Nephron (organoid): Measurements from ENCODE around the gene ABR.

Experiments used
- H3K27ac Mint-ChIP-seq, 3 experiments: 2 replicates each; pipeline ENCODE4 v1.8.0; 2020; ENCODE audit warnings: mixed read lengths in 3 of 3, mild to moderate bottlenecking in 2 of 3, moderate library complexity in 1 of 3
- H3K27me3 Mint-ChIP-seq: 2 replicates; pipeline ENCODE4 v1.8.0; 2021; ENCODE audit warnings: low read depth, mild to moderate bottlenecking, moderate library complexity, mixed read lengths
- H3K36me3 Mint-ChIP-seq: 2 replicates; pipeline ENCODE4 v1.8.0; 2020; ENCODE audit warnings: low read depth, mixed read lengths
- H3K4me1 Mint-ChIP-seq: 2 replicates; pipeline ENCODE4 v1.8.0; 2020; ENCODE audit warnings: mixed read lengths
- H3K4me3 Mint-ChIP-seq, 3 experiments: 2 replicates each; pipeline ENCODE4 v1.8.0; 2020; ENCODE audit warnings: mild to moderate bottlenecking in 3 of 3, mixed read lengths in 3 of 3, moderate library complexity in 2 of 3
- H3K9me3 Mint-ChIP-seq: 2 replicates; pipeline ENCODE4 v1.8.0; 2020; ENCODE audit warnings: mixed read lengths
- TF ChIP-seq, protein P1 (sequence below), 3 experiments: fragments of 200-600 bp; sonication (generic); IDR thresholded peaks; one replicate each; pipeline ENCODE4 v1.5.0; 2021; ENCODE audit warnings: antibody characterized with exemption in 3 of 3; ENCODE audit not compliant: unreplicated experiment in 3 of 3

Gene ABR

DNA sequence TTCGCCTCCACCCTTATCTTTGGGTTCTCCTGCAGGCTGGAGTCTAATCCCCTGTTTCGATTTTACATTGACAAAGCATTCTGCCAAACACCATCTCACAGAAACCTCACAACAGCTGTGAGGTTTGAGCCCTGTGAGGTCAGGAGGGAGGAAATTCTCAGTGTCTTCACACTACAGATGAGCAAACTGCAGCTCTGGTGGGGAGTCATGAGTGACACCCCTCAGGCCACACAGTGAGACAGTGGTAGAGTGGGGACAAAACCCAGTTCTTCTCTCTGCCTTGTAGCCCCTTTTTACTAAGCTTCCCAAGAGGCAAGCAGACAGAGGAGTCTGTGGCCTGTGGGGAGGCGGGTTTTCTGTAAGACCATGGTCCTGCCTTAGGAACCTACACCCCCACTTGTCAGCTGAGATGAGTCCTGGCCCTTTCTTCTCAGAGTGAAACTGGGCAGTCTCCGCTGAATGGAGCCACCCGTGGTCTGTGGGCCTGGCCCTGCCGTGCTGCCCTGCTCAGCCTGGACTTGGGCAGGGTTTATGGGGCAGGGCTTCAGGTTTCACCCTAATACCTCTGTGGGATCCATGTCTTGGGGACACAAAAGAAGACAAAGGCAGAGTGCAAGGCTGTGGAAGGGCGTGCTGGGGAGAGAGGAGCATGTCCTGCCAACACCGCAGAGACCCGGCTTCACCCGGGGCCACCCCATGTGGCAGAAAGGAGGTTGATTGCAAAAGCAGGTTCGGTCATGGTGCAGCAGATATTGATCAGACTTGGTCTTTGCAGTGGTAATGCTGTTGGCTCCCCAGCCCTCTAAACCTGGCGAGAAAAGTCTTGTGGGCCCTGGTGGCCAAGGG, 59.0 kb downstream of the ABR start:
- H3K4me1 Mint-ChIP-seq = peaks cover 14% of the 10 kb centered on the region
- H3K36me3 Mint-ChIP-seq = peaks cover 5% of the 10 kb centered on the region
- no peak overlapping the region for H3K27ac Mint-ChIP-seq
- no peak overlapping the region for H3K4me3 Mint-ChIP-seq
- no peaks in the 10 kb centered on the region for H3K9me3 Mint-ChIP-seq
- H3K27me3 Mint-ChIP-seq = peaks cover 12% of the 10 kb centered on the region
- TF ChIP-seq, protein P1, sequence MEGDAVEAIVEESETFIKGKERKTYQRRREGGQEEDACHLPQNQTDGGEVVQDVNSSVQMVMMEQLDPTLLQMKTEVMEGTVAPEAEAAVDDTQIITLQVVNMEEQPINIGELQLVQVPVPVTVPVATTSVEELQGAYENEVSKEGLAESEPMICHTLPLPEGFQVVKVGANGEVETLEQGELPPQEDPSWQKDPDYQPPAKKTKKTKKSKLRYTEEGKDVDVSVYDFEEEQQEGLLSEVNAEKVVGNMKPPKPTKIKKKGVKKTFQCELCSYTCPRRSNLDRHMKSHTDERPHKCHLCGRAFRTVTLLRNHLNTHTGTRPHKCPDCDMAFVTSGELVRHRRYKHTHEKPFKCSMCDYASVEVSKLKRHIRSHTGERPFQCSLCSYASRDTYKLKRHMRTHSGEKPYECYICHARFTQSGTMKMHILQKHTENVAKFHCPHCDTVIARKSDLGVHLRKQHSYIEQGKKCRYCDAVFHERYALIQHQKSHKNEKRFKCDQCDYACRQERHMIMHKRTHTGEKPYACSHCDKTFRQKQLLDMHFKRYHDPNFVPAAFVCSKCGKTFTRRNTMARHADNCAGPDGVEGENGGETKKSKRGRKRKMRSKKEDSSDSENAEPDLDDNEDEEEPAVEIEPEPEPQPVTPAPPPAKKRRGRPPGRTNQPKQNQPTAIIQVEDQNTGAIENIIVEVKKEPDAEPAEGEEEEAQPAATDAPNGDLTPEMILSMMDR (IDR thresholded peaks at IDR 0.05; ENCODE audit: unreplicated experiment in 3 of 3) = no peak

DNA sequence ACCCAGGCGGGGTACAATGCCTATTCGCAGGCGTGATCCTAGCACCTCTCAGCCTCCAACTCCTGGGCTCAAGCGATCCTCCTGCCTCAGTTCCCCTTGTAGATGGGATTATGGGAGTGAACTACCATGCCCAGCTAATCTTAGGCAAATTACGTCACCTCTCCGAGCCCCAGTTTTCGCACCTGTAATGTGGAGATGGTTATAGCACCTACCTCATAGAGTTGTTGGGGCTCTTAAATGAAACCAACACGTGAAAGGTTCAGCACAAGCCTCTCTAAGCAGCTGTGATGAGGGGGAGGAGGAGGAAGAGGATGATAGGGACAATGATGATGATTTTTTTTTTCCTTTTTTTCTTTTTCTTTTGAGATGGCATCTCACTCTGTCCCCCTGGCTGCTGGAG, 59.9 kb downstream of the ABR start:
- Mint-ChIP-seq H3K36me3 (peaks cover 5% of the 10 kb centered on the region), H3K4me3 (no peak overlapping the region)

DNA sequence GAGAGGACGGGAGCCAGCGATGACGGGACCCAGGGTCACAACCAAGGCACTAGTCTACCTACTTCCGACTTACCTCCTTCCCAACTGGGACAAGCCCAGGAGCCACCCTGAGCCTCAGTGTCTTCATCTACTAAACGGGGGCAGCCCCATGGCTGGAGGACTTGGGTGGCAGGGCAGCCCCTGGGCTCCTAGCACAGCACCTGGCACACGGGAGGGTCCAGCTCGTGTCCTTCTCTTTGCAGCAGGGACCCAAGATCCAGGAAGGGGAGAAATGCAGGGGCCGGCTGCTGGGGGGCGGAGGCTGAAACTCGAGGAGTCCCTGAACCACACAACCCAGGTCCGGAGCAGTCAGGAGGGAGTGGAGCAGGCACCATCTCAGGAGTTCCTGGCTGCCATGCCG, 63.2 kb downstream of the ABR start:
- TF ChIP-seq, protein P1 (IDR thresholded peaks at IDR 0.05; ENCODE audit: unreplicated experiment in 3 of 3) = no peak
- Mint-ChIP-seq H3K36me3 (peaks cover 5% of the 10 kb centered on the region), H3K27me3 (no peaks in the 10 kb centered on the region), H3K4me3 (no peak overlapping the region), H3K4me1 (peaks cover 13% of the 10 kb centered on the region), H3K9me3 (no peaks in the 10 kb centered on the region), H3K27ac (no peak overlapping the region)

More for the DNA sequence above, 59.9 kb downstream of the ABR start:
- TF ChIP-seq, protein P1 (IDR thresholded peaks at IDR 0.05; ENCODE audit: unreplicated experiment in 3 of 3) = no peak
- H3K4me1 Mint-ChIP-seq = peaks cover 21% of the 10 kb centered on the region
- H3K27ac Mint-ChIP-seq = no peak overlapping the region
- H3K27me3 Mint-ChIP-seq = peaks cover 8% of the 10 kb centered on the region
- no peaks in the 10 kb centered on the region for H3K9me3 Mint-ChIP-seq

- Mint-ChIP-seq H3K9me3 (no peaks in the 10 kb centered on the region), H3K36me3 (no peaks in the 10 kb centered on the region), H3K4me1 (peaks cover 22% of the 10 kb centered on the region), H3K27me3 (no peaks in the 10 kb centered on the region), H3K4me3 (no peak overlapping the region), H3K27ac (no peak overlapping the region)
- TF ChIP-seq, protein P1 (IDR thresholded peaks at IDR 0.05; ENCODE audit: unreplicated experiment in 3 of 3) = no peak
Observed at GRCh38 chr17:1112875-1113274, 66.9 kb downstream of the ABR start.

- TF ChIP-seq, protein P1 (IDR thresholded peaks at IDR 0.05; ENCODE audit: unreplicated experiment in 3 of 3) = no peak
- peak overlapping the region; percentile 72 to 84 (median 84) for H3K4me3 Mint-ChIP-seq
- H3K4me1 Mint-ChIP-seq = peaks cover 33% of the 10 kb centered on the region
- H3K36me3 Mint-ChIP-seq = no peaks in the 10 kb centered on the region
- peak overlapping the region; percentile 81 to 94 (median 86) for H3K27ac Mint-ChIP-seq
- no peaks in the 10 kb centered on the region for H3K9me3 Mint-ChIP-seq
- H3K27me3 Mint-ChIP-seq = no peaks in the 10 kb centered on the region
Observed at GRCh38 chr17:1111599-1112443, 68.0 kb downstream of the ABR start.
